ENCODE results near the gene PRKCA.

DNA sequence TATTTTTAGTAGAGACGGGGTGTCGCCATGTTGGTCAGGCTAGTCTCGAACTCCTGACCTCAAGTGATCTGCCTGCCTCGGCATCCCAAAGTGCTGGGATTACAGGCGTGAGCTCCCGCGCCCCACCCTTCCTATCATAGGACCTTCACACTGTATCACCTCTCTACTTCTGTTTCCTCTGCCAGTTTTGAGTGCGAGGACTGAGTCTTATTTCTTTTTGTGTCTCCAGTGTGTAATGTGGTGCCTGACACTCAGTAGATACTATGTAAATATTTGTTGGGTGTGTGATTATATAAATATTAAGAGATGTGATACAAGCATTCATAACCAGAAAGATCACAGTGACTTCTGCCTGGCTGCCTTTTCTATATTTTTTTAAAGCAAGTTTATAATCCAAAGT lies 10.5 kb downstream of the PRKCA start:
- no peak for TF ChIP-seq CTCF (conservative IDR thresholded peaks at IDR 0.05; ENCODE audit: low read depth in 2 of 2)
- no peak for TF ChIP-seq EZH2 (IDR thresholded peaks at IDR 0.05; ENCODE audit: low read depth, unreplicated experiment)
- TF ChIP-seq POLR2AphosphoS5 (IDR thresholded peaks at IDR 0.05; ENCODE audit: low read depth): no peak
- no peak for TF ChIP-seq NANOG (IDR thresholded peaks at IDR 0.05; ENCODE audit: borderline replicate concordance)
- TF ChIP-seq ETS1 (IDR thresholded peaks at IDR 0.05): no peak
